T-cell (primary cell): Measurements from ENCODE around the gene MOB3B. TPM values are rescaled to one million over a fixed set of nuclear protein-coding genes. Genes with fewer than 3 reads are reported as not detected.

Experiments used
- ATAC-seq, 4 experiments: fragments of 200-7000 bp in 3 of 4; fragments of 150-1000 bp in 1 of 4; cut with Tn5 transposase; replicated peaks in 1 of 4; 1 replicate in 3 of 4; 2 replicates in 1 of 4; pipeline ENCODE4 v1.10.0; 2021; ENCODE audit warnings: moderate library complexity in 3 of 4, mild to moderate bottlenecking in 2 of 4, moderate number of reproducible peaks in 1 of 4
- CTCF ChIA-PET, 2 donors: fragments of 300-600 bp; sonication (Branson Sonifier 250); formaldehyde crosslinking; loops; one replicate each; lab custom pipeline; 2022; ENCODE audit warnings: antibody characterized with exemption in 2 of 2; lab: Charles Lee
- POLR2A ChIA-PET, 2 donors: fragments of 300-600 bp; sonication (Branson Sonifier 250); formaldehyde crosslinking; loops; one replicate each; lab custom pipeline; 2022; ENCODE audit warnings: antibody characterized with exemption in 2 of 2; lab: Charles Lee
- DNase-seq, 35 experiments: peaks; one replicate each; pipeline versions ENCODE4 v3.0.0 to v3.0.0-alpha.2; 2013 to 2023
- H3K27ac ChIP-seq: one replicate; pipeline ENCODE4 v1.5.1; 2013; ENCODE audit warnings: low read length
- H3K27me3 ChIP-seq, 2 experiments: replicated peaks in 1 of 2; 1 replicate in 1 of 2; 2 replicates in 1 of 2; pipeline versions ENCODE4 v1.6.1 to v1.7.0; 2013; ENCODE audit warnings: low read length in 1 of 2, mixed read lengths in 1 of 2; ENCODE audit not compliant: control insufficient read depth in 2 of 2, insufficient read depth in 2 of 2; ENCODE audit errors: extremely low read depth in 1 of 2
- H3K36me3 ChIP-seq, 2 donors: 1 replicate in 1 of 2; 2 replicates in 1 of 2; pipeline versions ENCODE4 v1.6.1 to v1.7.0; 2013; ENCODE audit warnings: low read length in 1 of 2; ENCODE audit not compliant: control insufficient read depth in 2 of 2, insufficient read depth in 1 of 2; ENCODE audit errors: extremely low read depth in 1 of 2
- H3K4me1 ChIP-seq, 2 experiments: 1 replicate in 1 of 2; 2 replicates in 1 of 2; pipeline versions ENCODE4 v1.6.1 to v1.7.0; 2013; ENCODE audit warnings: low read length in 2 of 2, mixed read lengths in 1 of 2; ENCODE audit not compliant: insufficient read depth in 2 of 2, control insufficient read depth in 1 of 2; ENCODE audit errors: extremely low read depth in 1 of 2
- H3K4me3 ChIP-seq, 2 donors: 1 replicate in 1 of 2; 2 replicates in 1 of 2; pipeline versions ENCODE4 v1.5.1 to v1.7.0; 2013; ENCODE audit warnings: mild to moderate bottlenecking in 2 of 2, low read length in 1 of 2, moderate library complexity in 1 of 2; ENCODE audit not compliant: control insufficient read depth in 1 of 2; ENCODE audit errors: extremely low read depth in 1 of 2
- H3K9me3 ChIP-seq: 2 replicates; pipeline ENCODE4 v1.7.0; 2013
- H3K27ac Mint-ChIP-seq, 2 donors: one replicate each; pipeline ENCODE4 v1.8.0; 2020 to 2021; ENCODE audit warnings: mild to moderate bottlenecking in 2 of 2, mixed read lengths in 2 of 2
- H3K27me3 Mint-ChIP-seq, 2 donors: one replicate each; pipeline ENCODE4 v1.8.0; 2021 to 2022; ENCODE audit warnings: mixed read lengths in 2 of 2
- H3K36me3 Mint-ChIP-seq: one replicate; pipeline ENCODE4 v1.8.0; 2021; ENCODE audit warnings: mixed read lengths
- H3K4me1 Mint-ChIP-seq, 3 donors: one replicate each; pipeline ENCODE4 v1.8.0; 2020 to 2022; ENCODE audit warnings: mixed read lengths in 3 of 3, mild to moderate bottlenecking in 1 of 3
- H3K4me3 Mint-ChIP-seq, 3 donors: one replicate each; pipeline ENCODE4 v1.8.0; 2020 to 2022; ENCODE audit warnings: mild to moderate bottlenecking in 3 of 3, mixed read lengths in 3 of 3, moderate library complexity in 3 of 3
- H3K9me3 Mint-ChIP-seq, 3 donors: one replicate each; pipeline ENCODE4 v1.8.0; 2020 to 2022; ENCODE audit warnings: mixed read lengths in 3 of 3
- WGBS: methylation state at CpG from one replicate; pipeline ENCODE4 v1.1.5; 2013; ENCODE audit warnings: missing lambda C conversion rate; ENCODE audit not compliant: insufficient coverage; 5-methylcytosine and 5-hydroxymethylcytosine counted together
- total RNA-seq, 35 experiments: library from RNA in 6 of 35; stranded (reverse) in 6 of 35; fragments of 120-200 nt in 1 of 35; gene quantifications; one replicate each; pipeline versions ENCODE4 v1.2.1 to v1.2.4 and lab custom pipeline; 2013 to 2026

Gene MOB3B
- total RNA-seq, 5 donors from 2014 or later (not counting 1 experiment from before 2014, with no cell fraction given) = 0.40 to 0.72 (median 0.56) TPM

DNA sequence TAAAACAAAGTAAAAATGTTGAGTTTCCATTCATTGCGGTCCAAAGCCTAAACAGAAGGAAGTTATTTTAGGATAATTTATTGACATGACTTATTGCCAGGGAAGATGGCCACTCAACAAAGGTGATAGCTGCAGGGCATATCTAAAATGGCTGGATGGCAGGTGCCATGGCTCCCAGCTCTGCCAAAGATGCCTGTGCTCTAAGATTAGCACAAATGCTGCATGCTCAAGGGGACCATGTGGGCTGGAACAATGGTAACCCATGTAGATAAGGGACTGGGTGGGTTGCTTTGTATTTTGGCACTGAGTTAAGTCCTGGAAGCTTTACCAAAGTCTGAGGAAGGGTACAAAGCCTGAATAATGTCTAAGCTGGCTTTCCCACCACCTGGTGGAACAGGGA is 101.1 kb downstream of the MOB3B start:
- Histone ChIP-seq H3K27me3 (no peaks in the 10 kb centered on the region), H3K27ac (no peak overlapping the region), H3K36me3 (no peaks in the 10 kb centered on the region), H3K9me3 (no peaks in the 10 kb centered on the region), H3K4me3 (no peak overlapping the region), H3K4me1 (no peaks in the 10 kb centered on the region)
- DNase-seq = no peak
- CTCF ChIA-PET = no interaction called here
- H3K4me1 Mint-ChIP-seq = peaks cover 10 to 11% (median 11%) of the 10 kb centered on the region in 3 donors
- H3K27ac Mint-ChIP-seq = no peak overlapping the region
- H3K27me3 Mint-ChIP-seq = peaks cover 0 to 4% of the 10 kb centered on the region in 2 donors
- no peak overlapping the region for H3K4me3 Mint-ChIP-seq
- no peaks in the 10 kb centered on the region for H3K9me3 Mint-ChIP-seq
- 100% methylated on average over 1 of the region's 1 CpG for WGBS
- POLR2A ChIA-PET = no interaction called here
- no peak for ATAC-seq
- H3K36me3 Mint-ChIP-seq = no peaks in the 10 kb centered on the region

DNA sequence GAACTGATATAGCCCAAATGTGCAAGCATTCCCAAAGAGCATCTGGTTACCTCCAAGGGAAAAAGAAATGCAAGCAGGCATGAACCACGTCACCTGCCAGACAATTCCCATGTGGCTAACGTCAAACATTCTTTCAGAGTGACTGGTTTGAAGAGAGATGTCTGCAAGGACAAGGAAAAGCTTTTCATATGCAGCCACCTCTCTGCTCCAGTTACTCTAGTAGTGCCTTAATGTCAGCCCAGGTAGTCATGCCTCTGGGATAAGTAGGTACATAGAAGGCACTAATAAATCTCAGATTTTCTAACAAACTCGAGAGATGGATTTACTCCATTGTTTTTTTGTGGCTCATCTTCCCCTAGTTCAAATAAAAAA is 102.4 kb downstream of the MOB3B start:
- POLR2A ChIA-PET = no interaction called here
- WGBS = 60% methylated on average over 1 of the region's 3 CpGs
- H3K27ac ChIP-seq = no peak overlapping the region
- no peak overlapping the region for H3K4me3 Mint-ChIP-seq
- no peaks in the 10 kb centered on the region for H3K9me3 Mint-ChIP-seq
- no peaks in the 10 kb centered on the region for H3K9me3 ChIP-seq
- no peaks in the 10 kb centered on the region for H3K27me3 ChIP-seq
- ATAC-seq = no peak
- no peaks in the 10 kb centered on the region for H3K4me1 ChIP-seq
- no peaks in the 10 kb centered on the region for H3K36me3 ChIP-seq
- CTCF ChIA-PET = no interaction called here
- peaks cover 0 to 4% of the 10 kb centered on the region in 2 donors for H3K27me3 Mint-ChIP-seq
- no peaks in the 10 kb centered on the region for H3K36me3 Mint-ChIP-seq
- no peak overlapping the region for H3K27ac Mint-ChIP-seq
- peaks cover 6 to 7% (median 6%) of the 10 kb centered on the region in 3 donors for H3K4me1 Mint-ChIP-seq
- DNase-seq = no peak
- H3K4me3 ChIP-seq = no peak overlapping the region

DNA sequence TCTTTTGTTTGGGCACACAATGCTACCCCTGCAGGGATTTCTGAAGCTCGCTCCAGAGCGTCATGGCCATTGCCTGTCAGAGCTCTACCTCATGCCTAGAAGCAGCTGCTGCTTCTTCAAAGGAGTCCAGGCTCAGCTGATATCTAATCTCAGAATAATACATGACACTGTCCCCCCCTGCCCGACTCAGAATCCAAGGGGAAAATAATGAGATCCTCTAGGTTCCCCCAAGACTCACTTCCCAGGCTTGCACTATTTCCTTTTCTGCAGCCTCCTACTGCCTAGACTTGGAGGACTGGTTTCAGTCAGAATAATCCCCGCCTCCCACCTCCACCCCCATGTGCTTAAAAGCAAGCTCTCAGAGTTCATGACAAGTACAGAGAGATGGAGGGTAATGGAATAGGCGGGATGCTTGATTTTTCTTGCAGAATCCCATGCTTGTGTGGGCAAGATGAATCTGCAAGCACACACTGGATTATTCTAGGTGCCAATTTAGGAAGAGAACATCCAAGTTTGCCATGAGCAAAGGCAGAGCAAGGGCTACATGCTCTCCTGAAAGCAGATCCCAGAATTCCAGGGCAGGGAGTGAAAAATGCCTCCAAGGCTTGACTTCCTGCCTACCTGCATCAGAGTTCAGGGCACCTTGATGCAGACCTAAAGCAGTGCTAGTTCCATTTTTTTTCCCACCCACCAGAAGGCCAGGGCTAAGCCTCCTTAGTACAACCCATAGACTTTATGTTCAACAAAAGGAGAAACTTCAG is 102.9 kb downstream of the MOB3B start:
- H3K9me3 ChIP-seq = no peaks in the 10 kb centered on the region

DNA sequence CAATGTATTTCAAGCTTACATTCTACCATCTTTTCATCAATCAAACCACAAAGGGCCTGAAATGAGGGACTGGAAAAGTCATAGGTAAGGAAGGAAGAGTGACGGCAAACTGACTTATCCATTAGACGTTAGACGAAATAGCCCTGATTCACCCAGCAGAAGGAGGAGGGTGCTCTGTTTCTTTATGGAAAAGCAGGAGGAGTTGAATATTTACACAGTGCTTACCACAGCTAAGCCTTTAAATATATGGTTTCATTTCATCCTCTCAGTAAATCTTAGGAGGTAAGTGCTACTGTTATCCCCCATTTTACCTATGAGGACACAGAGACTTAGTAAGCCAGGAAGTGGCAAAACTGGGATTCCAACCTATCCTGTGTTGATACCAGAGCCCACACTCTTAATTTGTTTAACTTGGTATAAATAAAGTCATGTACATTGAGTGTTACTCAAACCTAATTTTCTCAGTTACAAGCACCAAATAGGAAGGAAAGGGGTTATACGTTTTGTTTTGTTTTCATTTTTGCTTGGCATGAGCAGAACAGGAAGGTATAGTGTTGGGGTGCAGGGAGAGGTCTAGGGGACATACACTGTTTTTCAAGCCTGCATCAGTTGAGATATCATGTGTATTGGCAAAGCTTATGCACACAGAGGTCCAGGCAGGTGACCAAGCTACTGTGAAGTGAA is 103.6 kb downstream of the MOB3B start:
- Histone ChIP-seq H3K36me3 (no peaks in the 10 kb centered on the region), H3K4me1 (no peaks in the 10 kb centered on the region), H3K27ac (no peak overlapping the region), H3K27me3 (no peaks in the 10 kb centered on the region), H3K9me3 (no peaks in the 10 kb centered on the region), H3K4me3 (no peak overlapping the region)
- no peaks in the 10 kb centered on the region for H3K4me1 Mint-ChIP-seq
- no peak overlapping the region for H3K27ac Mint-ChIP-seq
- peaks cover 0 to 4% of the 10 kb centered on the region in 2 donors for H3K27me3 Mint-ChIP-seq
- ChIA-PET CTCF (no interaction called here), POLR2A (no interaction called here)
- ATAC-seq = no peak
- WGBS = 50% methylated on average over 1 of the region's 4 CpGs
- no peak overlapping the region for H3K4me3 Mint-ChIP-seq
- H3K9me3 Mint-ChIP-seq = no peaks in the 10 kb centered on the region
- DNase-seq = no peak
- H3K36me3 Mint-ChIP-seq = no peaks in the 10 kb centered on the region

More for the DNA sequence above, 102.9 kb downstream of the MOB3B start:
- Mint-ChIP-seq H3K27me3 (peaks cover 0 to 4% of the 10 kb centered on the region in 2 donors), H3K4me3 (no peak overlapping the region), H3K4me1 (peaks cover under 1% of the 10 kb centered on the region in 3 donors), H3K36me3 (no peaks in the 10 kb centered on the region), H3K27ac (no peak overlapping the region), H3K9me3 (no peaks in the 10 kb centered on the region)
- Histone ChIP-seq H3K4me3 (no peak overlapping the region), H3K27me3 (no peaks in the 10 kb centered on the region), H3K4me1 (no peaks in the 10 kb centered on the region), H3K36me3 (no peaks in the 10 kb centered on the region), H3K27ac (no peak overlapping the region)
- POLR2A ChIA-PET = no interaction called here
- ATAC-seq = no peak
- CTCF ChIA-PET = no interaction called here
- DNase-seq = no peak
- 91% methylated on average over 3 of the region's 5 CpGs for WGBS

GRCh38 chr9:27423915-27424710 is 105.5 kb downstream of the MOB3B start:
- CTCF ChIA-PET = interaction anchor here in 1 of 2 donors (0.6 kb wide), 1 partner anchor 127 kb away, joined by 3 read pairs; no protein-coding TSS in a partner anchor
- no peaks in the 10 kb centered on the region for H3K36me3 Mint-ChIP-seq
- peaks cover 0 to 4% of the 10 kb centered on the region in 2 donors for H3K27me3 Mint-ChIP-seq
- H3K4me1 Mint-ChIP-seq = no peaks in the 10 kb centered on the region
- Histone ChIP-seq H3K27ac (no peak overlapping the region), H3K36me3 (no peaks in the 10 kb centered on the region), H3K27me3 (no peaks in the 10 kb centered on the region), H3K9me3 (no peaks in the 10 kb centered on the region), H3K4me3 (no peak overlapping the region), H3K4me1 (no peaks in the 10 kb centered on the region)
- H3K27ac Mint-ChIP-seq = no peak overlapping the region
- WGBS = 90% methylated on average over 2 of the region's 6 CpGs
- DNase-seq (no peak), ATAC-seq (no peak)
- POLR2A ChIA-PET = no interaction called here
- H3K9me3 Mint-ChIP-seq = no peaks in the 10 kb centered on the region
- H3K4me3 Mint-ChIP-seq = no peak overlapping the region

DNA sequence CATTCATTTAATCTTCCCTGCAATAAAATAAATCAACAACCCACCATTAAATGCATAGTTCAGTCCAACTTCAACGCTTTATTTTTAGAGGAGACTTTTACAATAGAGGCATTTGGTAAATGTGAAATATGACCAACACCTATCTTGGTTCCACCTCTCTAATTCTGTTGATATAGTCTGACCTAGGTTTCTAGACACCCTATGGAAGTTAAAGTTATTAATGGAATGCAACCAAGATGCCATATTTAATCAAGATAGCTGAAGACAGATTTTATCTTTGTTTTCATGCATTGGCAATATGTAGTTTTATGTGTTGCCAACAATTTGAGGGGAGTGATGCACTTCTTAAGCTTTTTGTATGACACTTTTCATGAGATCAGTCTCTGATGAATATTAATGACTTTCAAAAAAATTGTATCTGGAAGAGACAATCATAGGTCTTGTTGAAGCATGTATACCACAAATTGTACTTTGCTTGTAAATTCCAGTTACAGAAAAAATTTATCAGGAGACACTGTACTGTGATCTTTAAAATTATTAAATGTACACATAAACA is 107.3 kb downstream of the MOB3B start:
- Mint-ChIP-seq H3K27me3 (no peaks in the 10 kb centered on the region), H3K4me1 (no peaks in the 10 kb centered on the region), H3K4me3 (no peak overlapping the region), H3K9me3 (no peaks in the 10 kb centered on the region), H3K36me3 (no peaks in the 10 kb centered on the region), H3K27ac (no peak overlapping the region)
- DNase-seq (no peak), ATAC-seq (no peak)
- no peak overlapping the region for H3K4me3 ChIP-seq
- POLR2A ChIA-PET = no interaction called here
- no peaks in the 10 kb centered on the region for H3K9me3 ChIP-seq
- H3K4me1 ChIP-seq = no peaks in the 10 kb centered on the region
- WGBS = no CpG with 5 or more reads among the region's 1 CpG
- no peaks in the 10 kb centered on the region for H3K27me3 ChIP-seq
- H3K27ac ChIP-seq = no peak overlapping the region
- CTCF ChIA-PET = no interaction called here
- H3K36me3 ChIP-seq = no peaks in the 10 kb centered on the region
